D721Med (cell line): ENCODE data around the gene LIG3.
A peak's percentile ranks its signal among the peaks of the same experiment; 100 is the strongest.
"Not testable (repeated sequence)": the region's sequence is repeated elsewhere in the genome, so short reads cannot be mapped to it uniquely, and the experiment has no call there.

Experiments
- DNase-seq: peaks from one replicate; pipeline ENCODE4 v3.0.0; 2011; ENCODE audit warnings: low spot score; ENCODE audit not compliant: insufficient read length
- FAIRE-seq: peaks from 2 replicates; lab custom pipeline; 2011; peaks lifted over from hg19 to GRCh38; lab: Jason Lieb, UNC
- TF ChIP-seq, protein P1 (sequence below): IDR thresholded peaks from 2 replicates; pipeline ENCODE4 v1.5.1; 2012; ENCODE audit warnings: mild to moderate bottlenecking, control low read depth; ENCODE audit not compliant: insufficient read depth; ENCODE audit errors: missing control alignments

LIG3 gene

GRCh38 chr17:34990921-34991365 lies 10.6 kb downstream of the LIG3 start:
- no peak for DNase-seq
- FAIRE-seq = no peak
- TF ChIP-seq, protein P1, sequence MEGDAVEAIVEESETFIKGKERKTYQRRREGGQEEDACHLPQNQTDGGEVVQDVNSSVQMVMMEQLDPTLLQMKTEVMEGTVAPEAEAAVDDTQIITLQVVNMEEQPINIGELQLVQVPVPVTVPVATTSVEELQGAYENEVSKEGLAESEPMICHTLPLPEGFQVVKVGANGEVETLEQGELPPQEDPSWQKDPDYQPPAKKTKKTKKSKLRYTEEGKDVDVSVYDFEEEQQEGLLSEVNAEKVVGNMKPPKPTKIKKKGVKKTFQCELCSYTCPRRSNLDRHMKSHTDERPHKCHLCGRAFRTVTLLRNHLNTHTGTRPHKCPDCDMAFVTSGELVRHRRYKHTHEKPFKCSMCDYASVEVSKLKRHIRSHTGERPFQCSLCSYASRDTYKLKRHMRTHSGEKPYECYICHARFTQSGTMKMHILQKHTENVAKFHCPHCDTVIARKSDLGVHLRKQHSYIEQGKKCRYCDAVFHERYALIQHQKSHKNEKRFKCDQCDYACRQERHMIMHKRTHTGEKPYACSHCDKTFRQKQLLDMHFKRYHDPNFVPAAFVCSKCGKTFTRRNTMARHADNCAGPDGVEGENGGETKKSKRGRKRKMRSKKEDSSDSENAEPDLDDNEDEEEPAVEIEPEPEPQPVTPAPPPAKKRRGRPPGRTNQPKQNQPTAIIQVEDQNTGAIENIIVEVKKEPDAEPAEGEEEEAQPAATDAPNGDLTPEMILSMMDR = no peak

- FAIRE-seq (no peak), DNase-seq (no peak)
- TF ChIP-seq, protein P1 = no peak
These were observed 11.3 kb downstream of the LIG3 start for GRCh38 chr17:34991606-34992005.

DNA sequence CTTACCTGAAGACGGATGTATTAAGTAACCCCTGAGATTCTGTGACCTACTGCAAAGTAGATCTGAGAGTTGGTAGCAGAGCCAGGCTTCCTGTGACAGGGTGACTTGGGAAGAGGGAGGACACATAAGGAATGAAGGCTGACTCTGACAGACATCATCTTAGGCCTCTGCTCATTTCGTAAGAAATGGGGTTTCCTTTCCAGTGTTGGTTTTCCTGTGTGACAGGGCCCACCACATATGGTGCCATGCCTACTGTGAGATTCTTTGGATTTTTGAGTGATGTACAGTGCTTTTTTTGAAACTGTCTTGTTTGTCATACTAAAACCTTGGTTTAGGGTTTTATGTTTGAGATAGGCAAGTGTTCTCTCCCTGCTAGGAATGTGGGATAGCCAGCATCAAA lies 12.7 kb downstream of the LIG3 start:
- DNase-seq (no peak), FAIRE-seq (no peak)
- TF ChIP-seq, protein P1 = no peak

DNA sequence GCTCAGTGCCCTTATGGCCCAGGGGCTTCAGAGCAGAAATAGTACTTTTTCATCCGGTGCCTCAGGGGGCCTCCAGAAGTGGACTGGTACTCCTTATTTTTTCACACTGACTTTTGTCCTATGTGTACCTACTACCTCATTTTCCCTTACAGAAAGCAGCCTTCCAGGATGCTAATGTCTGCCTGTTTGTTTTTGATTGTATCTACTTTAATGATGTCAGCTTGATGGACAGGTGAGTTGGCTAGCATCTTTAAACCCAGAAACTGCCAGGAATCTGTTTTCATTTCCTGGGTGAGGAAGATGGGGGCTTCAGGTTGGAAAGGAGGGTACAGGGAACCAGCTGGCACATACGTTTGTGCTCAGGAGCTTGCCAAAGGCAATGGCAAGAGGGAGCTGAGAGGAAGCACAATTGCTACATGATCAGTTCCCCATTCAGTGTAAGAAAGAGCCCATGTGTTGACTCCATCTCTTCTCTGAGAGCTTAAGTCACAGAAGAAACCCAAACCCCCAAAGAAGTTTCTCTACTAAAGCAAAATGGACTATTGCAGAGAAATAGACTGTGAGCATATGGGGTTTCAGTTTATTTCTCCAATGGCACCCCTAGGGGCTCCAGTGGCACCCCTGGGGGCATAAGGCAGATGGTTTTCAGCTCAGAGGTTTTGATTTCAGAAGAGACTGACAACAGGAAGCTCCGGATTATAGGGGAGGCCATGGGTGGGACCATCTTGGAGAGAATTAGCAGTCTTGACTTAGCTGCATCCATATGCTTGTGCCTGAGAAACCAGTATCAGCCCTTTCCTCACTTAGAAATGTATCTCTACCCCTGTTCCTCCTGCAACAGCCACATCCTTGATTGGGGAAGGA lies 16.3 kb downstream of the LIG3 start:
- FAIRE-seq = no peak

DNA sequence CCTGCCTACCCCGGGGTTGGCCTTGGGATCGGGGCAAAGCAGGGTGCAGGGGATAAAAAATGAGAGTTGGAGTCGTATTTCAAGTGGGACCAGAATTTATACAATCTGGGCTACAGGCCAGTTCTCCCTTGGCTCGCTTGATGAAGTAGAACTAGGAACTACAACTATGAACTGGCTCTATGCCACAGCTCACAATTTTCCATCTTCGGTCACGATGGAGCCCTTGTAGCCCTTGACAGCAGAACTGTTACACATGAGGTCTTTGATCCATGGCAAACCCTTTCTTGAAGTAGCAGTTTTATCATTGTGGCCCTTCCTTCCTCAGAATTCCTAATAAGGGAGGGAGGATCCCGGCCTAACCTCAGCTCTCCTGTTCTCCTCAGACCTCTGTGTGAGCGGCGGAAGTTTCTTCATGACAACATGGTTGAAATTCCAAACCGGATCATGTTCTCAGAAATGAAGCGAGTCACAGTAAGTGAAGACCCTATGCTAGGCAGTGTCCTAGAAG lies 17.1 kb downstream of the LIG3 start:
- DNase-seq (no peak), FAIRE-seq (no peak)
- TF ChIP-seq, protein P1 = no peak

More for the DNA sequence above, 16.3 kb downstream of the LIG3 start:
- TF ChIP-seq, protein P1 = no peak
- DNase-seq = no peak

DNA sequence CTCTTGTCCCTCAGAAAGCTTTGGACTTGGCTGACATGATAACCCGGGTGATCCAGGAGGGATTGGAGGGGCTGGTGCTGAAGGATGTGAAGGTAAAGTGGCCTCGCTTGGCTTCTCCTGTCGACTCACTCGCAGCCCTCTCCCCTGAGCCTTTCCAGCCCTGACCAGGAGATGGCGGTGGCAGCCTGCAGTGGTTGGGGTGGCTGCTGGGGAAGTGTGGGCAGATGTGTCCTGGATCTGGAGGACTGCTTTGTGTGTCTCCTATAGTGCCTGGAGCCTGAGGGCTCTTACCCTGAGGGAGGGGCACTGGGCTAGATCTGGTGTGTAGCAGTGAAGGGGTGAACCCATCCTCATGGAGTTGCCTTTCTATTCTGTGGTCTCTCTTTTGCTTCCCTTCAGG lies 17.9 kb downstream of the LIG3 start:
- no peak for FAIRE-seq
- DNase-seq = peak; percentile 72
- TF ChIP-seq, protein P1 = peak; percentile 90

- FAIRE-seq = no peak
These were observed 19.1 kb downstream of the LIG3 start for GRCh38 chr17:34999456-34999855.

DNA sequence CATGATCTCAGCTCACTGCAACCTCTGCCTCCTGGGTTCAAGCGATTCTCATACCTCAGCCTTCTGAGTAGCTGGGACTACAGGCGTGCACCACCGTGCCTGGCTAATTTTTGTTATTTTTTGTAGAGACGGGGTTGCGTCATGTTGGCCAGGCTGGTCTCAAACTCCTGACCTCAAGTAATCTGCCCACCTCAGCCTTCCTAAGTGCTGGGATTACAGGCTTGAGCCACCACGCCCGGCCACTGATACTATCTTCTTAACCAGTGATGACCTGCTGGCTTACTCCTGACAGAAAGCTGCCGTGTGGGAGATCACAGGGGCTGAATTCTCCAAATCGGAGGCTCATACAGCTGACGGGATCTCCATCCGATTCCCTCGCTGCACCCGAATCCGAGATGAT lies 20.7 kb downstream of the LIG3 start:
- not testable (repeated sequence) for FAIRE-seq, DNase-seq

More at GRCh38 chr17:34999456-34999855, 19.1 kb downstream of the LIG3 start:
- TF ChIP-seq, protein P1 = no peak
- DNase-seq = no peak
